Measurements from ENCODE around the gene COL6A3. TPM values are rescaled to one million over a fixed set of nuclear protein-coding genes. Genes with fewer than 3 reads are reported as not detected.

Gene COL6A3
- total and polyA plus RNA-seq, 11 donors, result 17.4 to 290 (median 87.3) TPM

DNA sequence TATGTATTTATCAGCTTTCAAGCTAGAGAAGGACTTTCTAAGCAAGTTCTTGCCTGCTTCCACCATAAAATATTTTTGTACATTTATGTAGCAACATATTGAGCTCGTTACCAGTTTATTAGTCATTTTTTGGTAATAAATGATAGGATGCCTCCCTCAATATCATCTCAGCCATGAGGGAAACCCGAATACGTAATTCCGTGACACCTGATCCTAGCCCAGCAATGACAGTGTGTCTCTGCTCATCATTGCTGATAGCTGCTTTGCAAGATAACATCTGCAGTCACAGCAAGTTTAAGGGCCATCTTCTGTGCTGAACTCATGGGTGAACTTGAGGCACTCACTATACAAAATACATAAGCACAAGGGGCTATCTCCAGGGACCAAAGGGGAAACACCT lies 62.2 kb downstream of the COL6A3 start:
- peaks cover 0 to 5% (median 0%) of the 10 kb centered on the region in 9 donors for H3K27me3 ChIP-seq
- no peak for ATAC-seq
- TF ChIP-seq, protein P1, sequence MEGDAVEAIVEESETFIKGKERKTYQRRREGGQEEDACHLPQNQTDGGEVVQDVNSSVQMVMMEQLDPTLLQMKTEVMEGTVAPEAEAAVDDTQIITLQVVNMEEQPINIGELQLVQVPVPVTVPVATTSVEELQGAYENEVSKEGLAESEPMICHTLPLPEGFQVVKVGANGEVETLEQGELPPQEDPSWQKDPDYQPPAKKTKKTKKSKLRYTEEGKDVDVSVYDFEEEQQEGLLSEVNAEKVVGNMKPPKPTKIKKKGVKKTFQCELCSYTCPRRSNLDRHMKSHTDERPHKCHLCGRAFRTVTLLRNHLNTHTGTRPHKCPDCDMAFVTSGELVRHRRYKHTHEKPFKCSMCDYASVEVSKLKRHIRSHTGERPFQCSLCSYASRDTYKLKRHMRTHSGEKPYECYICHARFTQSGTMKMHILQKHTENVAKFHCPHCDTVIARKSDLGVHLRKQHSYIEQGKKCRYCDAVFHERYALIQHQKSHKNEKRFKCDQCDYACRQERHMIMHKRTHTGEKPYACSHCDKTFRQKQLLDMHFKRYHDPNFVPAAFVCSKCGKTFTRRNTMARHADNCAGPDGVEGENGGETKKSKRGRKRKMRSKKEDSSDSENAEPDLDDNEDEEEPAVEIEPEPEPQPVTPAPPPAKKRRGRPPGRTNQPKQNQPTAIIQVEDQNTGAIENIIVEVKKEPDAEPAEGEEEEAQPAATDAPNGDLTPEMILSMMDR (IDR thresholded peaks at IDR 0.05), result no peak
- TF ChIP-seq POLR2A (IDR thresholded peaks at IDR 0.05), result no peak
- intact Hi-C loops (cut with DNase I), result no loop called here
- H3K4me3 ChIP-seq, result no peak overlapping the region
- no peaks in the 10 kb centered on the region for H3K9me3 ChIP-seq
- H3K27ac ChIP-seq, result peak overlapping the region in 1 of 12 donors; percentile 71
- peaks cover 0 to 8% (median 0%) of the 10 kb centered on the region in 12 donors for H3K4me1 ChIP-seq
- DNase-seq, result no peak
- peaks cover 0 to 92% (median 3%) of the 10 kb centered on the region in 9 donors for H3K36me3 ChIP-seq
- 91 to 93% (median 92%) methylated on average over 4 of the region's 4 CpGs for whole genome bisulfite sequencing, 4 donors

DNA sequence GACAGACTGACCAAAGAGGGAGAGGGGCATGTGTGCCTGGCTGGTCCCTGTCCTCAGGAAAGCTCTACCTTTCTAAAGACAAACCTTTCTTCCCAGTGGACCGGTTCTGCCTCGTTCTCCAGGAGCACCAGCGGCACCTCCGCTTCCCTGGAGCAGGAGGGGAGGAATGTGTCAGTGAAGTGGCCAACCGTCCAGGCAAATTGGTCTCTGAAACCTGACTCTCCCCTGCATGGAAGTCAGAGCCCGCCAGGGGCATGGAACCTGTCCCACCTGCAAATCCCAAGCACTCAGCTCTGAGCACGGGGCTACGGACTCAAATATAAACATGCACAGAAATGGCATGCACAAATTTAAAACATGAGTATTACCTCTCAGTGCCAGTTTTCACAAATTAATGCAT lies 62.9 kb downstream of the COL6A3 start:
- H3K36me3 ChIP-seq, result peaks cover 0 to 94% (median 3%) of the 10 kb centered on the region in 9 donors
- intact Hi-C loops (cut with DNase I), result no loop called here
- 57 to 63% (median 59%) methylated on average over 8 of the region's 8 CpGs for WGBS, 4 donors
- no peaks in the 10 kb centered on the region for H3K9me3 ChIP-seq
- peak overlapping the region in 1 of 12 donors; percentile 63 for H3K27ac ChIP-seq
- H3K4me1 ChIP-seq, result peaks cover 0 to 8% (median 0%) of the 10 kb centered on the region in 12 donors
- peaks cover 0 to 5% (median 0%) of the 10 kb centered on the region in 9 donors for H3K27me3 ChIP-seq
- ATAC-seq (no peak), DNase-seq (no peak)
- H3K4me3 ChIP-seq, result no peak overlapping the region
- TF ChIP-seq POLR2A (IDR thresholded peaks at IDR 0.05), result no peak
- TF ChIP-seq, protein P1 (IDR thresholded peaks at IDR 0.05), result no peak

DNA sequence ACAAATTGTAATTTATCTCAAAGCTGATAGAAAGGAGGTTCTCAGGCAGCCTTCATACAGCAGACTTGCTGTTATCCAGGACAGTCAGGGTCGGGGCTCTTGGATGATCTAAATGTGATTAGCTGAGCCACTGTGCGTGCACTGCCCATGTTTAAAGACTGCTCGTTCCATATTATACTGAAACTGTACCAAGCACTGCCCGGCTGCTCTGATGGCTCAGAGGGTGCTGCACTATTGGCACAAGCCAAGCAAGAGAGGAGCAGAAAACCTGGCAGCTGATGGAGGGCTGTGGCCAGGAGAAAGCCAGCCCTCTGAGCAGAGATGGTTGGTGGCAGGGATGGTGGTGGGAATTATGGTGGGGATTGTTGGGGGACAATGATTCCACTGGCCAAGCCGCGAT lies 63.4 kb downstream of the COL6A3 start:
- Histone ChIP-seq H3K4me1 (peaks cover 0 to 6% (median 0%) of the 10 kb centered on the region in 12 donors), H3K36me3 (peaks cover 0 to 96% (median 3%) of the 10 kb centered on the region in 9 donors), H3K27me3 (peaks cover 0 to 4% (median 0%) of the 10 kb centered on the region in 9 donors), H3K27ac (peak overlapping the region in 1 of 12 donors; percentile 63), H3K4me3 (no peak overlapping the region), H3K9me3 (no peaks in the 10 kb centered on the region)
- intact Hi-C loops (cut with DNase I), result no loop called here
- 84 to 88% (median 86%) methylated on average over 6 of the region's 6 CpGs for WGBS, 4 donors
- no peak for DNase-seq
- ATAC-seq, result no peak
- TF ChIP-seq POLR2A (IDR thresholded peaks at IDR 0.05), result no peak
- TF ChIP-seq, protein P1 (IDR thresholded peaks at IDR 0.05), result no peak

DNA sequence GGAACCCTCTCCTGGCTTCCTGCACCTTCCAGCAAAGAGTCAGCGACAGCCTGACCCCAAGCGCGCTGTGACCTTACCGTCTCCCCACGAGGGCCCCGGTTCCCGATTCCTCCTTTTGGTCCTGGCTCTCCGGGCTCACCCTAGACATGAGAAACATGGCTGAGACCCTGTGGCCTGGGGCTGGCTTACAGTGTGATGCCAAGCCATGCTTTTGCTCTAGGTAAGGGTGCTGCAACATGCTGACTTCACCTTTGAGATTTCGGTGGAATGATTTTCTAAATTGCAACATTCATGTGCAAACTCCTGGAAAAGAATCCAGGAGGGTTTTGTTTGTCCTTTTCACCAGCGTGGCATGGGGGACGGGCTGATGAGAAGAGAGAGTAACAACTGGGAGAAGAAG lies 63.9 kb downstream of the COL6A3 start:
- DNase-seq (no peak), ATAC-seq (no peak)
- peak overlapping the region in 1 of 12 donors; percentile 63 for H3K27ac ChIP-seq
- intact Hi-C loops (cut with DNase I), result no loop called here
- H3K4me1 ChIP-seq, result peaks cover 0 to 3% (median 0%) of the 10 kb centered on the region in 12 donors
- H3K9me3 ChIP-seq, result no peaks in the 10 kb centered on the region
- H3K4me3 ChIP-seq, result no peak overlapping the region
- H3K27me3 ChIP-seq, result peaks cover 0 to 4% (median 0%) of the 10 kb centered on the region in 9 donors
- 87 to 90% (median 89%) methylated on average over 11 of the region's 11 CpGs for WGBS, 4 donors
- H3K36me3 ChIP-seq, result peaks cover 0 to 97% (median 4%) of the 10 kb centered on the region in 9 donors
- TF ChIP-seq POLR2A (IDR thresholded peaks at IDR 0.05), result no peak
- TF ChIP-seq, protein P1 (IDR thresholded peaks at IDR 0.05), result no peak
